ENCODE results near the gene PCDH10.
"Not testable (repeated sequence)": the region's sequence is repeated elsewhere in the genome, so short reads cannot be mapped to it uniquely, and the experiment has no call there.

PCDH10 gene

GRCh38 chr4:133208694-133209285, 59.7 kb downstream of the PCDH10 start:
- in situ Hi-C loops (cut with MboI; ENCODE audit: low sequenced_read_pairs) = no loop called here

DNA sequence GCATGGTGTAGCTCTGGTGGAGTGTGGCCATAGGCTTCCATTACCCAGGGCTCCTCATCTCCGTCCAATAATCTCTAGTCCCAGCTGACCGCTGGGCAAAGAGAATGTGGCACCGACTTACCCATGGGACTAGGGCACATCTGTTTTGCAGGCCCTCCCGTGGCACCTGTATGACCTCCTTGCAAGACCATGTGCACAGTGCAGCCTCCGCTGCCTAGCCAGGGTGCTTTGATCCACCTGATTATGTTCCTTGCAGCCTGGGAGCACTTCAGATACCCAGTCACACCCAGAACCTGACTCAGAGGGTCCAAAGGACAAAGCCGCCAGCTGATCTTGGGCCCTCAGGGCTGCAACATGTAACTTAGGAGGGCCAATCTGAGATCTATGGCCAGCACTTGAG, 84.8 kb downstream of the PCDH10 start:
- in situ Hi-C loops (cut with MboI; ENCODE audit: low sequenced_read_pairs) = no loop called here

DNA sequence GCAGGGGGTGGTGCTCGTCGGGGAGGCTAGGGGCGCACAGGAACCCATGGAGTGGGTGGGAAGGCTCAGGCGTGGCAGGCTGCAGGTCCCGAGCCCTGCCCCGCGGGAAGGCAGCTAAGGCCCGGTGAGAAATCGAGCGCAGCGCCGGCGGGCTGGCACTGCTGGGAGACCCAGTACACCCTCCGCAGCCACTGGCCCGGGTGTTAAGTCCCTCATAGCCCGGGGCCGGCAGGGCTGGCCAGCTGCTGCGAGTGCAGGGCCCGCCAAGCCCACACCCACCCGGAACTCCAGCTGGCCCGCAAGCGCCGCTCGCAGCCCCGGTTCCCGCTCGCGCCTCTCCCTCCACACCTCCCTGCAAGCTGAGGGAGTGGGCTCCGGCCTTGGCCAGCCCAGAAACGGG, 91.4 kb downstream of the PCDH10 start:
- in situ Hi-C loops (cut with MboI; ENCODE audit: low sequenced_read_pairs) = not testable (repeated sequence)
